KMS-11 (cell line): ENCODE data around the gene STAG1.

ENCODE experiments used
- H2AFZ ChIP-seq: fragments of 200-600 bp; sonication (generic); 2 replicates; pipeline ENCODE4 v1.6.1; 2016; ENCODE audit warnings: antibody characterized with exemption, mixed run types, low read depth
- H3K27ac ChIP-seq: fragments of 200-600 bp; sonication (generic); 2 replicates; pipeline ENCODE4 v1.6.1; 2016; ENCODE audit warnings: mild to moderate bottlenecking, mixed run types
- H3K27me3 ChIP-seq: fragments of 200-600 bp; sonication (generic); 2 replicates; pipeline ENCODE4 v1.6.1; 2017; ENCODE audit warnings: mild to moderate bottlenecking, low read depth, mixed run types, moderate library complexity; ENCODE audit not compliant: insufficient read depth
- H3K36me3 ChIP-seq: fragments of 200-600 bp; sonication (generic); 2 replicates; pipeline ENCODE4 v1.6.1; 2017; ENCODE audit warnings: mild to moderate bottlenecking, mixed run types; ENCODE audit not compliant: insufficient read depth
- H3K4me1 ChIP-seq: fragments of 200-600 bp; sonication (generic); 2 replicates; pipeline ENCODE4 v1.6.1; 2016; ENCODE audit warnings: mild to moderate bottlenecking, low read depth, mixed run types; ENCODE audit not compliant: poor library complexity, severe bottlenecking
- H3K4me2 ChIP-seq: fragments of 200-600 bp; sonication (generic); 2 replicates; pipeline ENCODE4 v1.7.0; 2016; ENCODE audit warnings: mild to moderate bottlenecking, mixed run types
- H3K4me3 ChIP-seq: fragments of 200-600 bp; sonication (generic); IDR thresholded peaks from 2 replicates; pipeline ENCODE4 v1.6.1; 2017; ENCODE audit warnings: low read depth, low read length, mixed read lengths; ENCODE audit not compliant: insufficient read depth
- H3K79me2 ChIP-seq: fragments of 200-600 bp; sonication (generic); 2 replicates; pipeline ENCODE4 v1.6.1; 2016; ENCODE audit warnings: low read depth, mixed run types; ENCODE audit not compliant: insufficient read depth
- H3K9ac ChIP-seq: fragments of 200-600 bp; sonication (generic); 2 replicates; pipeline ENCODE4 v1.6.1; 2016; ENCODE audit warnings: mild to moderate bottlenecking, mixed run types
- H4K20me1 ChIP-seq: fragments of 200-600 bp; sonication (generic); 2 replicates; pipeline ENCODE4 v1.6.1; 2016; ENCODE audit warnings: mild to moderate bottlenecking, mixed run types; ENCODE audit not compliant: insufficient read depth
- TF ChIP-seq, protein P1 (sequence below): fragments of 200-600 bp; sonication (generic); conservative IDR thresholded peaks from 2 replicates; pipeline ENCODE4 v1.6.1; 2017; ENCODE audit warnings: low read depth, mild to moderate bottlenecking, antibody characterized with exemption, low read length, moderate library complexity, mixed read lengths

STAG1 gene

DNA sequence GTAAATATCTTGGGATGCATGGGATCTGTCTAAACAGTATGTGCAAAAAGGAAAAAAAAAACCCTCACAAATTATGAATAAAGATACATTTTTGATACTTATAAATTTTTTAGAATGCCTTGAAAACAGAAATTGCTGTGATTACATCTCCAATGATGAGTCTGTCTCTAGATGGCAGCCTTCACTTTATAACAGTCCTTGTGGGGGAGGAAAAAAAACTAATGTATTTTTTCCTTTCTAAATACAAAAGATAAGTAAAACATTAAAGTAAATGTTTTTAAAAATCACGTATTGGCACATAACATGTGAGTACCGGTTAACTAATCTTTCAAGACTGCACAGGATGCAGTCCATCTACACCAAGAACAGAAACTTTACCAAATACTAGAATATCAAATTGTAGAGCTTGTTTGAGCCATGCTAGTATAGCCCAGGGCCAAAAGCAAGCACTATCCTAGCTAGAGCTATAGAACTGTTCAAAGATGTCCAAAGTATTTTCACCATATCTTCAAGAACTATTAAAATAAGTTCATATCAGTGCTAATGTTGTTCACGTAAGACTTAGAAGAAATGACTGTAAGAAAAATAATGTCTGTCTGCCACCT is 206.4 kb downstream of the STAG1 start:
- TF ChIP-seq, protein P1, sequence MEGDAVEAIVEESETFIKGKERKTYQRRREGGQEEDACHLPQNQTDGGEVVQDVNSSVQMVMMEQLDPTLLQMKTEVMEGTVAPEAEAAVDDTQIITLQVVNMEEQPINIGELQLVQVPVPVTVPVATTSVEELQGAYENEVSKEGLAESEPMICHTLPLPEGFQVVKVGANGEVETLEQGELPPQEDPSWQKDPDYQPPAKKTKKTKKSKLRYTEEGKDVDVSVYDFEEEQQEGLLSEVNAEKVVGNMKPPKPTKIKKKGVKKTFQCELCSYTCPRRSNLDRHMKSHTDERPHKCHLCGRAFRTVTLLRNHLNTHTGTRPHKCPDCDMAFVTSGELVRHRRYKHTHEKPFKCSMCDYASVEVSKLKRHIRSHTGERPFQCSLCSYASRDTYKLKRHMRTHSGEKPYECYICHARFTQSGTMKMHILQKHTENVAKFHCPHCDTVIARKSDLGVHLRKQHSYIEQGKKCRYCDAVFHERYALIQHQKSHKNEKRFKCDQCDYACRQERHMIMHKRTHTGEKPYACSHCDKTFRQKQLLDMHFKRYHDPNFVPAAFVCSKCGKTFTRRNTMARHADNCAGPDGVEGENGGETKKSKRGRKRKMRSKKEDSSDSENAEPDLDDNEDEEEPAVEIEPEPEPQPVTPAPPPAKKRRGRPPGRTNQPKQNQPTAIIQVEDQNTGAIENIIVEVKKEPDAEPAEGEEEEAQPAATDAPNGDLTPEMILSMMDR: no peak
- Histone ChIP-seq H3K4me1 (peaks cover 17% of the 10 kb centered on the region), H3K36me3 (no peaks in the 10 kb centered on the region), H3K4me2 (no peak overlapping the region), H3K27ac (no peak overlapping the region), H3K9ac (no peak overlapping the region), H4K20me1 (no peaks in the 10 kb centered on the region), H3K79me2 (no peaks in the 10 kb centered on the region), H2AFZ (no peak overlapping the region), H3K4me3 (no peak overlapping the region), H3K27me3 (no peaks in the 10 kb centered on the region)

DNA sequence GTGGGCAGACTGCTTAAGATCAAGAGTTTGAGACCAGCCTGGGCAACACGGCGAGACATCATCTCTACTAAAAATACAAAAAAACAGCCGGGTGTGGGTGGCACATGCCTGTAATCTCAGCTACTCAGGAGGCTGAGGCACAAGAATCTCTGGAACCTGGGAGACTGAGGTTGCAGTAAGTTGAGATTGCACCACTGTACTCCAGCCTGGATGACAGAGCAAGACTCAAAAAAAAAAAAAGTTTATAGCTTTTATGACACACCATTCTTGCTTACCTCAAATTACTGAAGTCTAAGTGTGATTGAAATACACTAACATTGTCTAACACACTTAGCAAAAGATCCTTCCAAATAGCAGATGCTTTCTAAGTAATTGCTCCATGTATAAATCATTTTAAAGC is 207.6 kb downstream of the STAG1 start:
- Histone ChIP-seq H3K9ac (no peak overlapping the region), H3K4me3 (no peak overlapping the region), H3K27me3 (no peaks in the 10 kb centered on the region), H3K36me3 (no peaks in the 10 kb centered on the region), H2AFZ (no peak overlapping the region), H3K4me2 (no peak overlapping the region), H3K27ac (no peak overlapping the region), H3K79me2 (no peaks in the 10 kb centered on the region), H3K4me1 (peaks cover 17% of the 10 kb centered on the region), H4K20me1 (no peaks in the 10 kb centered on the region)
- TF ChIP-seq, protein P1: no peak

DNA sequence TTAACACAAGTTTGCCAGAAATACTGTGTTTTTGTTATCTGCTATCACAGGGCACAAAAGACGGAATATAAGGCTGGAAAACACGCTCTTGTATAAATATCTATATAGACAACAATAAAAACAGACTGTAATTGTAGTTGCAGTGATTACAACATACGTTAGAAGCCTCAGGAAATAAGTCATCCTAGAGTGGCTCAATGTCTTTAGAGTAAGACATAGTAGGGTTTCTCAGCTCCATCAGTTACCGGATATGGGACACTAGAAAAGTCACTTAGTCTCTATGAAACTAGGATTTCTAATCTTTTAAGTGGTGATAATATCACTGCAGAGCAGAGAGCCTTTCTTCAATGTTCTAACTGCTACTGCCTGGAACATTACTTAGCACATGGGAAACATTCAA is 208.8 kb downstream of the STAG1 start:
- Histone ChIP-seq H3K79me2 (no peaks in the 10 kb centered on the region), H3K4me3 (no peak overlapping the region), H3K27ac (no peak overlapping the region), H4K20me1 (no peaks in the 10 kb centered on the region), H3K9ac (no peak overlapping the region), H3K4me2 (no peak overlapping the region), H3K36me3 (no peaks in the 10 kb centered on the region; the same call in 1 of the 2 replicates), H3K27me3 (no peaks in the 10 kb centered on the region), H3K4me1 (peaks cover 14% of the 10 kb centered on the region), H2AFZ (no peak overlapping the region)
- TF ChIP-seq, protein P1: no peak

DNA sequence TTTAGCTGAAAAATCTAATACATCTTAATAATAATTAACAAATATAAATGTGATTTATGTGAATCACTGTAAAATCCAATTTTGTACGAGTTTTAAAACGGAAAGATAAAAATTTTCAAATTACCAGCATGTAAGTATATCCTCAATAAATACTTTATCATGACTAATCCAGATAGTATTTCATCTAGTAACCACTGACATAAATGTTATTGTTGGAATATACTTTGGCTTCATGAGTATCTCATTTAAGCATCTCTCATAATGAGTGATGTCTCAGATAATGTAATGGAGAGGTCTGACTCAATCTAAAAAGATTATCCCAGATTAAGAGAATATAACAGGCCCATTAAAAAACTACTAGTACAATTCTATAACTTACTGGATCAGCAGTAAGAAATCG is 216.3 kb downstream of the STAG1 start:
- H3K9ac ChIP-seq: no peak overlapping the region
- no peak overlapping the region for H2AFZ ChIP-seq
- no peaks in the 10 kb centered on the region; the same call in 1 of the 2 replicates for H3K36me3 ChIP-seq
- H4K20me1 ChIP-seq: no peaks in the 10 kb centered on the region
- H3K4me3 ChIP-seq: no peak overlapping the region
- no peak overlapping the region for H3K4me2 ChIP-seq
- no peaks in the 10 kb centered on the region for H3K27me3 ChIP-seq
- TF ChIP-seq, protein P1: no peak
- H3K27ac ChIP-seq: no peak overlapping the region
- no peaks in the 10 kb centered on the region for H3K79me2 ChIP-seq
- peaks cover 7% of the 10 kb centered on the region for H3K4me1 ChIP-seq
